IgD-negative memory B cell (primary cell): ENCODE measurements around the gene ACLY. TPM values are rescaled to one million over a fixed set of nuclear protein-coding genes. Genes with fewer than 3 reads are reported as not detected.

ENCODE experiments used
- H3K27ac Mint-ChIP-seq, 3 donors: one replicate each; pipeline ENCODE4 v1.8.0; 2020 to 2022; ENCODE audit warnings: mild to moderate bottlenecking in 3 of 3, mixed read lengths in 3 of 3, moderate library complexity in 1 of 3
- H3K27me3 Mint-ChIP-seq: one replicate; pipeline ENCODE4 v1.8.0; 2021; ENCODE audit warnings: mixed read lengths
- H3K36me3 Mint-ChIP-seq: one replicate; pipeline ENCODE4 v1.8.0; 2020; ENCODE audit warnings: mild to moderate bottlenecking, mixed read lengths
- H3K4me1 Mint-ChIP-seq, 3 donors: one replicate each; pipeline ENCODE4 v1.8.0; 2020 to 2022; ENCODE audit warnings: mixed read lengths in 3 of 3, mild to moderate bottlenecking in 1 of 3
- H3K4me3 Mint-ChIP-seq, 4 donors: one replicate each; pipeline ENCODE4 v1.8.0; 2020 to 2022; ENCODE audit warnings: mild to moderate bottlenecking in 4 of 4, mixed read lengths in 4 of 4, moderate library complexity in 3 of 4
- H3K9me3 Mint-ChIP-seq, 3 donors: one replicate each; pipeline ENCODE4 v1.8.0; 2020 to 2021; ENCODE audit warnings: mixed read lengths in 3 of 3, mild to moderate bottlenecking in 1 of 3
- polyA plus RNA-seq: library from polyadenylated mRNA; unstranded; fragments of 300-500 nt; fragmentation: Illumina TruSeq; gene quantifications from one replicate; pipeline ENCODE4 v1.2.3, GENCODE V29; 2021

ACLY gene
- polyA plus RNA-seq, 1 donor from 2014 or later, result 52.9 TPM

DNA sequence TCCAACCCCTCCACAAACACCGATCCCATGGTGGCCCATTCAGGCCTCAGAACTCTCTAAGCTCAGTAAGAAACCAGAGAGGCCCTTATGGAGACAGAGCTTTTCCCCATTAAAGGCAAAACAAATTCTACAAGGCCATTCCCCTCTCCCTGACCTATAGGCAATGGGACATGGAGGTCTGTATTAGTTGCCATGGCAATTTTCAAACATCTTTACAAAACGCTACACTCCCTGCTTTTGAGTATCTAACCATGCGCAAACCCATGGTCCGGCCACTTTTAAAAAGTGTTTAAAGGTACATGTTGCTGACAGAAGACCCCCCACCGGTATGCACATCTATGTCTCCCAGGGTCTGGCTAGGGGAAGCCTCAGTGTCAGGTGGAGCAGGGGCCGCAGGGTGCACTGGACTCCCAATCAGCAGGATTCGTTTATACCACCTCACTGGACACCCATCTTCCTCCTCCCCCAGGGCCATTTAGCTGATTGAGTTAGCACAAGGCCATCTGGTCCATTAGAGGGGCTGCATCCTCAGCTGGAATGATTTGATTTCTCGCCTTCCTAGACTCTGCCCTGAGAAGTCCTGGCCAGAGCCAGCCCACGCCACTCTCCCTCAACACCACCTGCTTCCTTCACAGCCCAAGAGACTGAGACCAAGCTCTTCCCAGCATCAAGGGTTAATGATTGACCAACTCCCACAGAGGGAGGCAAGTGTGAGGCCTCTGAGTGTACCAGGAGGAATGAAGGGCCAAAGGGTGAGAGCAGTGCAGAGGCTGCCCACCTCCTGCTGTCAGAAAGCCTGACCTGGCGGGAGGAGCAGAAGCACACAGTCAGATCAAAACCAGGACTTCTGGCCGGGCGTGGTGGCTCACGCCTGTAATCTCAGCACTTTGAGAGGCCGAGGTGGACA, 10.9 kb downstream of the ACLY start:
- Mint-ChIP-seq H3K4me3 (no peak overlapping the region), H3K27ac (no peak overlapping the region), H3K27me3 (no peaks in the 10 kb centered on the region), H3K36me3 (peaks cover 2% of the 10 kb centered on the region), H3K4me1 (peaks cover 0 to 1% (median 0%) of the 10 kb centered on the region in 3 donors), H3K9me3 (no peaks in the 10 kb centered on the region)

DNA sequence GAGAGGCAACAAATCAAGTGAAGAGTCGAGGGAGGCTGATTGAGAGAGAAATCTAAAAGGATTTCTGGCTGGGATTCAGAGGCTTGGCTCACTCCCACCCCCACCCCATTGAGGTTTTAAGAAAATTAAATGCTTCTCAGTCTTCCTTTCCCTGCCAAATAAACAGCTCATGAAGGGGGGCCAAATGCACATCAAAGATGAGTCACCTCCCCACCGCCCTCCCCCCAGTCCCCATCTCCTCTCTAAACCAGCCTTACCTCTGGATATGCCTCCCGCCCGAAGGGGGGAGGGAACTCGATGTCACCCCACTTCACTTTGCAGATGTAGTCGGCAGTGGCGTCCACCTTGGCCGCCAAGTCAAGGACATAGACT, 11.6 kb downstream of the ACLY start:
- Mint-ChIP-seq H3K27me3 (no peaks in the 10 kb centered on the region), H3K36me3 (peaks cover 2% of the 10 kb centered on the region), H3K9me3 (no peaks in the 10 kb centered on the region), H3K4me3 (no peak overlapping the region), H3K27ac (no peak overlapping the region), H3K4me1 (peaks cover 0 to 1% (median 0%) of the 10 kb centered on the region in 3 donors)

DNA sequence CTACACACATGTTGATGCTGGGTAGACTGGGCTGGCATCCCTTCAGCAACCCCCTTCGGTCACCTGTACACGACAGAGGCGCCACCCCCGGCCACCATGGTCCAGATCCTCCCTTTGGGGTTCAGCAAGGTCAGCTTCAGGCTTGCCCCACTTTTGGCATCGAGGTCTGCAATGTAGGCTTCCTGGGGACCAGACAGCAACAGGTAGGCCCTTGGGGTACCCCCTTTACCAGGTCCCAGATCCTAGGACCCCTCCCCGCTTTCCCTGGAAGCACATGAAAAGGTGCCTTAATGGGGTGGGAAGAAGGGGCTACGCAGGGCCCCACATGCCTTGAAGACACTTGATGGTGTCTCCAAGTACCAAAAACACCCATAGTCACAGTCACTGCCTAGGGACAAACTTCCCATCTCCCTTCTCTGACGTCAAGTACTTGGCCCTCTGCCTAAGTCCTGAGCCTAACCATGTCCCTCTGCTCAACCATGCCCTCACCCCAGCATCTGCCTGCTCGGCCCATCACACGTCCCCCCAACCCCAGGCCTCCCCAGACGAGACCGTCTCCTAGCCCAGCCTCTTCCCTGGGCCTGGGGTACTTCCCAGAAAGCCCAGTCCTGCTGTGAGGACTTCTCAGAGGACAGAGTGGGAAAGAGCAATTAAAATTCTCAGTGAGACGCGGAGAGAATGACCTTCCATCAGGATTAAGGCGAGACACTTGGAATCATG, 12.1 kb downstream of the ACLY start:
- peak overlapping the region in 1 of 4 donors; percentile 63 for H3K4me3 Mint-ChIP-seq
- H3K9me3 Mint-ChIP-seq, result no peaks in the 10 kb centered on the region
- peaks cover 2% of the 10 kb centered on the region for H3K36me3 Mint-ChIP-seq
- H3K4me1 Mint-ChIP-seq, result peaks cover 0 to 1% (median 0%) of the 10 kb centered on the region in 3 donors
- no peak overlapping the region for H3K27ac Mint-ChIP-seq
- H3K27me3 Mint-ChIP-seq, result no peaks in the 10 kb centered on the region

DNA sequence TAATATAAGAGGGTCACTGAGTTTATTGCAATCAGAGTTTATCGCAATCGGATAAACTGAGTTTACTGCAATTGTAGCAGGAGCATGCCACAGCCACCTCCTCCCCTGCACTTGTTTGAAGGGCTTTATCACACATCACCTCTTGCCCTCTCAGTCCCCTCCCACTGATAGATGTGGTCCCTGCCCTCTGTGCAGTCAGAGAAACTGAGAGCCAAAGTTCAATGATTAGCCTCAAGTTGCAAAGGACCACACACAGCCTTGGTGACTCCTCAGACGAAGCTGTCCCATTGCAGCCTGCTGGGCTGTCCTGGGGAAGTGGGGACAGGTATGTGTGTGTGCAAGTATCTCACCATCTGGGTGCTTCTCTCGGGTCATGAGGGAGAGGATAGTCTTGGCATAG, 13.6 kb downstream of the ACLY start:
- Mint-ChIP-seq H3K4me3 (no peak overlapping the region), H3K9me3 (no peaks in the 10 kb centered on the region), H3K36me3 (peaks cover 7% of the 10 kb centered on the region), H3K4me1 (peaks cover 0 to 3% (median 0%) of the 10 kb centered on the region in 3 donors), H3K27ac (no peak overlapping the region), H3K27me3 (no peaks in the 10 kb centered on the region)

DNA sequence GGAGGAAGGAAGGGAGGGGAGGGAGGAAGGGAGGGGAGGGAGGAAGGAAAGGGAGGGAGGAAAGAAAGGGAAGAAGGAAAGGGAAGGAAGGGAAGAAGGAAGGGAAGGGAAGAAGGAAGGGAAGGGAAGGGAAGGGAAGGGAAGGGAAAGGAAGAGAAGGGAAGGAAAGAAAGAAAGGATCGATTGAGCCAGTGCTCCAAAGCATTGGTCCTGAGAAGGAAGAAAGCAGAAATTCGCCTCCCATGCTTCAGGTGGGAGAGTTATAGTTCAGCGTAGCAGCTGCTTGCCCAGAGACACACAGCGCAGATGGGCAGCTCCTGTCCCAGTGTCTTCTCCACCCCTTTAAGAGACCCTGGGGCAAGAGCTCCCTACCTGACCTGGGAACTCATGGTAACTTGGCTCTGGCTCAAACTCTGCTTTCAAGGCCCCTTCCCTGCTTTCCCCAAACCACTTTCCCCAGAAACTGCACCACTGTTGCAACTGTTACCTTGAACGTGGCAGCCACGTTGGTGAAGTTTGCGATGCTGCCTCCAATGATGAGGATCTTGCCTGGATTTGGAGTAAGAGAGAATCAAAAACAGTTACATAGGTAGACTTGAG, 14.4 kb downstream of the ACLY start:
- Mint-ChIP-seq H3K27ac (no peak overlapping the region), H3K4me3 (no peak overlapping the region), H3K9me3 (no peaks in the 10 kb centered on the region), H3K4me1 (peaks cover 0 to 1% (median 0%) of the 10 kb centered on the region in 3 donors), H3K27me3 (no peaks in the 10 kb centered on the region), H3K36me3 (peaks cover 5% of the 10 kb centered on the region)

DNA sequence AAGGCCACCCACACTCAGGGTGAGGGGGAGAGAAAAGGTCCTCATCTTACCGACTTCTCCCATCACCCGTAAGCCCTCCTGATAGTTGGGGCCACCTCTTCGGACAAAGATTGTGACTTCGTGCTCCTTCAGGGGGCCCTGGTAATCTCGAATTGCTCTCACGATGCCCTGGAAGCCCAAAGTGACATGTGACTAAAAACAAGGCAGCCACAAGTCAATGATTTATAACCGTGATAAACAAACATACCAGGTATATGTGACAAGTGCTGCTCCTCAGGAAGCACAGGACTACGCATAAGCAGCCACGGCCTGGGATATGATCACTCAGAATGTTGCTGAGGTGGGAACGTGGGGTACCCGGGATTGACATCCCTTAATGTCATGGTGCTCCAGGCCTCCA, 17.1 kb downstream of the ACLY start:
- Mint-ChIP-seq H3K27ac (no peak overlapping the region), H3K27me3 (no peaks in the 10 kb centered on the region), H3K4me1 (peaks cover 0 to 1% (median 0%) of the 10 kb centered on the region in 3 donors), H3K36me3 (peaks cover 5% of the 10 kb centered on the region), H3K4me3 (no peak overlapping the region), H3K9me3 (no peaks in the 10 kb centered on the region)

DNA sequence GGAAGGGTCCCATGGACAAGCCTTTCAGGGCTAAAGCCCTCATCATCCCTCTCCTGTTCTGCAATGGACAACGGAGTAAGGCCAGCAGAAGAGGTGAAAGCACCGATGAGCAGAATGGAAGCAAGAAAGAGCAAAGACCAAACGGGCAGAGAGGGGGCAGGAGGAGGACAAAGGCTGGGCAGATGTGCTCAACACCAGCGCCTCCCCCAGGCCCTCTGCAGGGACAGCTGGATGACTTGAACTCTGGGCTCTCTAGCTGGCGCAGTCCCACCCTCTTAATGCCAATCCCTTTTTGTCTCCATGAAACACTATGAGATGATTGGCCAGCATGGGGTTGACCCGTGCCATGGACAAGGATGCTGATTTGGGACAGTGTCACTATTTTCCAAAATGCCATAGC, 22.0 kb downstream of the ACLY start:
- peaks cover 5% of the 10 kb centered on the region for H3K36me3 Mint-ChIP-seq
- H3K27me3 Mint-ChIP-seq, result no peaks in the 10 kb centered on the region
- peaks cover 0 to 2% (median 1%) of the 10 kb centered on the region in 3 donors for H3K4me1 Mint-ChIP-seq
- H3K27ac Mint-ChIP-seq, result no peak overlapping the region
- H3K9me3 Mint-ChIP-seq, result no peaks in the 10 kb centered on the region
- no peak overlapping the region for H3K4me3 Mint-ChIP-seq

DNA sequence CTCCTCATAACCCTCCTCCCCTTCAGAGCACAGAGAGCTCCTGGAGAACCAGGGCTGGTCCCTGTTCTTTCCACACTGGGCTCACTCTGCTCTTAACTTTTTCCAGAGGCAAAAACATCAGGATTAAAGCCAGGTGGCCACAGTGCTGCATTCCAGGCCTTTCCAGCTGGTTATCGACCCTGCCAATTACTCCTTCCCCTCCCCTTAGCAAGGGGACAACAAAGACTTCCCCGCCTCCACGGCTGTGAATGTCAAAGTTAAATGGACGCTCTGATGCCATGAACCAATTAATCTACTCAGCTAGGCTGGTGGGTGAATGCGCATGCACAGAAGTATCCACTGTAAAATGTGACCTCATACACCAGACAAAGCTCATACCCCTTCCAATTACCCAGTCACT, 23.1 kb downstream of the ACLY start:
- Mint-ChIP-seq H3K4me1 (peaks cover 0 to 2% (median 0%) of the 10 kb centered on the region in 3 donors), H3K4me3 (no peak overlapping the region), H3K9me3 (no peaks in the 10 kb centered on the region), H3K27ac (peak overlapping the region in 1 of 3 donors; percentile 53), H3K27me3 (no peaks in the 10 kb centered on the region), H3K36me3 (peaks cover under 1% of the 10 kb centered on the region)

DNA sequence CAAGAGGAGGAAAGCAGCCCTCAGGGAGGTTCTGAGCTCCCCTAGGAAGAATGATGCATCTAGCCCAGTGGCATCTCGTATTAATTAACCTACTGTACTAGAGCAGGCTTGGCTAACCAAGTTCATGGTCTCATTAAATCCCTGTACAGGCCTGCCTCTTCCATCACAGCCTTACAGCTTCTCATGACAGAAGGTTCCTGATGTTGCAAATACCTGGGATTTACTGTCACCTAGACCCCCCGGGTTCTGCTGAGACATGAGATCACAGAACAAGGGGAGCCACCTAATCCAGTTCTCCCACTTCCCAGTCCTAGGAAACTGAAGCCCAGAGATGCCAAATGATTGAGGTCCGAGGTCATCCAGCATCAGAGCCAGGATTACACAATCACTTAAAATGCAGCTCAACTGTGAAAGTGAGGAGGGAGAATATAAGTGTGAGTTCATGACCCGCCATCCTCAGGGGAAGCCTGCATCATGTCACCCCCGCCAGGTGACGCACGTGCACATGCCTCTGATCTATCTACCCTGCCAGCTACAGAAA, 23.9 kb downstream of the ACLY start:
- H3K9me3 Mint-ChIP-seq, result no peaks in the 10 kb centered on the region
- peaks cover 0 to 2% (median 0%) of the 10 kb centered on the region in 3 donors for H3K4me1 Mint-ChIP-seq
- H3K27me3 Mint-ChIP-seq, result no peaks in the 10 kb centered on the region
- no peak overlapping the region for H3K4me3 Mint-ChIP-seq
- peak overlapping the region in 1 of 3 donors; percentile 53 for H3K27ac Mint-ChIP-seq
- H3K36me3 Mint-ChIP-seq, result no peaks in the 10 kb centered on the region

DNA sequence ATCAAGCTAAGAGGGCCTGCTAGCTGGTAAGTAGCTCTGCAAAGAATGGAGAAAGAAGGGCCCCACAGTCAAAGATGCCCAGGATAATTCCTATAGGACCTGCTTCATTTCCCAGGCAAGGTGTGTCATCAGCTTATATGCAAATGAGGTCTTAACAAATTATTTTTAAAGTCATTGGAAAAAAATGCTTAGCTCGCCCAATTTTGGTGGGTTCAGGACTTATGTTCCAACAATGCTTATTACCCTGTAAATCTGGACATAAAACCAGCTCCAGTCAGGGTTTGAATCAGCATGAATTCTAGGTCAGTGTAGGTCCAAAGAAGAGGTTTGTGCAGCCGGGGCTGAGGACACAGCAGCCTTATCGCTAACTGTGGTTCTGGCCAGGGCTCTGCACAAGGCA, 25.4 kb downstream of the ACLY start:
- Mint-ChIP-seq H3K36me3 (no peaks in the 10 kb centered on the region), H3K4me3 (no peak overlapping the region), H3K9me3 (no peaks in the 10 kb centered on the region), H3K27me3 (no peaks in the 10 kb centered on the region), H3K27ac (no peak overlapping the region), H3K4me1 (peaks cover 0 to 2% (median 0%) of the 10 kb centered on the region in 3 donors)

DNA sequence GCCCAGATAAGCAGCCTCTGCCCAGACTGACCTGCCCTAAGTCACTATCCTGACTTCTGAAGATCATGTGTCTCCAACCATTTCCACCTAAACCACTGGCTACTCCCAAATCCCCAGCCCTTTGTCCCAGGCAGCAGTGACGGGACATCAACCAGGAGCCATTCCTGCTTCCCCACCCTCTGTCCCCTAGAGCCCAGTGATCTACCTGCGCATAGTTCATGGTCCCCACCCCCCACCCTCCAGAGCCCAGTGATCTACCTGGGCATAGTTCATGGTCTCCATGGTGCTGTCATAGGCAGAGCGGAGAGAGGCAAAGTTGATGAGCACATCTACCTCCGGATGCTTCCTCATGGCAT, 26.8 kb downstream of the ACLY start:
- Mint-ChIP-seq H3K9me3 (no peaks in the 10 kb centered on the region), H3K36me3 (no peaks in the 10 kb centered on the region), H3K4me3 (no peak overlapping the region), H3K27me3 (no peaks in the 10 kb centered on the region), H3K27ac (no peak overlapping the region), H3K4me1 (peaks cover 0 to 2% (median 0%) of the 10 kb centered on the region in 3 donors)

DNA sequence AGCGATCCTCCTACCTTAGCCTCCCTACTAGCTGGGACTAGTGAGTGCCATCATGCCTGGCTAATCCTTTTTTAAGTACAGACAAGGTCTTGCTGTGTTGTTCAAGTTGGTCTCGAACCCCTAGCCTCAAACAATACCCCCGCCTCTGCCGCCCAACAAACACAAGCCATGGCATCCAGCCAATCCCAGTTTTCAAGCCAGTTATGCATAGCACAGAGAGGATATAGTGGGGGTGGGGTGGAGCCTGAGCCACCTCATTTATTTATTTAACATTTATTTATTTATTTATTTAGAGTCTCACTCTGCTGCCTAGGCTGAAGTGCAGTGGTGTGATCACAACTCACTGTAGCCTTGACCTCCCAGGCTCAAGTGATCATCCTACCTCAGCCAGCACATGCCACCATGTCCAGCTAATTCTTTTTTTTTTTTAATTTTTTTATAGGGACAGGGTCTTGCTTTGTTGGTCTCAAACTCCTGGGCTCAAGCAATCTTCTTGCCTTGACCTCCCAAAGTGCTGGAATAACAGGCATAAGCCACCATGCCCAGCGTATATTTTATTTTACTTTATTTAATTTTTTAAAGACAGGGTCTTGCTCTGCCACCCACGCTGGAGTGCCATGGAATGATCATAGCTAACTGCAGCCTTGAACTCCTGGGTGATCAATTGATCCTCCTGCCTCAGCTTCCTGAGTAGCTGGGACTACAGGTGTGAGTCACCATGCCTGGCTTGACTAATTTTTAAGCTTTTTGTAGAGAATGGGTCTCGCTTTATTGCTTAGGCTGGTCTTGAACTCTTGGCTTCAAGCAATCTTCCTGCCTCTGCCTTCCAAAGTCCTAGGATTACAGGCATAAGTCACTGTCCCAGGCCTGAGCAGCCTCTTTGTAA, 27.4 kb downstream of the ACLY start:
- Mint-ChIP-seq H3K4me3 (no peak overlapping the region), H3K27me3 (no peaks in the 10 kb centered on the region), H3K9me3 (no peaks in the 10 kb centered on the region), H3K27ac (no peak overlapping the region), H3K36me3 (no peaks in the 10 kb centered on the region), H3K4me1 (peaks cover 0 to 2% (median 0%) of the 10 kb centered on the region in 3 donors)

DNA sequence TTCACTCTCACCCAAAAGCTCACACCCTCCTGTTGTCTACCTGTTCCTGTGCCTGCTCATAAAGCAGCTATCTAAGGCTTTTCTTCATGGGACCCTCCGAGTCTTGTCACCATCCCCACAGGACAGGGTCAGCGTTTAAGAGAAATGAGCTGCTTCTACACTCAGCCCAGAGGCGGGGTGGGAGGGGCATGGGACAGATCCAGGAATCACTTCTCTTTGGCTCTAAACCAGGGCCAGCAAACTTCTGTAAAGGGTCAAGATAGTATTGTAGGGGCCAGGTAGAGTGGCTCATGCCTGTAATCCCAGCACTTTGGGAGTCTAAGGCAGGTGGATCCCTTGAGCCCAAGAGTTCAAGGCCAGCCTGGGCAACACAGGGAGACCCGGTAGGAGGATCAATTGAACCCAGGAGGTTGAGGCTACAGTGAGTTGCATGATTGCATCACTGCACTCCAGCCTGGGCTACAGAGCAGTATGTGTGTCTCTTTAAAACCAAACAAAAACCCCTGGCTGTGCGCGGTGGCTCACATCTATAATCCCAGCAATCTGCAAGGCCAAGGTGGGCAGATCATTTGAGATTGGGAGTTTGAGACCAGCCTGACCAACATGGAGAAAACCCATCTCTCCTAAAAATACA, 30.3 kb downstream of the ACLY start:
- Mint-ChIP-seq H3K4me3 (no peak overlapping the region), H3K36me3 (peaks cover 3% of the 10 kb centered on the region), H3K27me3 (no peaks in the 10 kb centered on the region), H3K9me3 (no peaks in the 10 kb centered on the region), H3K27ac (no peak overlapping the region), H3K4me1 (no peaks in the 10 kb centered on the region)

DNA sequence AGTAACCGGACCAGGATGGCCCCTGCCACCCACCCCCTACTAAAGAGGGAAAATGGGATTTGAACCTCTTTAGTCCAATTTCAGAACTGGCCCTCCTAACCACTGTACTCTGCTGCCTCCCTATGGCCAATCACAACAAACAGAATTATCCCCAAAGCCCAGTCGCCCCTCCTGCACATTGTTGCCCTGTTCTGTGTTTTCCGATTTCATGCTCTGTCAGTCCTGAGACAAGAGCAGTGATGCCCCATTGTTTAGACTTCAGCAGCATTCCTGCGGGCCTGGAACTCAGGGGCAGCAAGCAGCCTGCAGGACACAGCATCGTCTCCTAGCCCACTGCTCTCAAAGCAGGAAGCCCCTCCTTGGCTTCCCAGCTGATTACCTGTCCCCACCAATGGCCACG, 33.0 kb downstream of the ACLY start:
- Mint-ChIP-seq H3K4me1 (peaks cover 0 to 2% (median 0%) of the 10 kb centered on the region in 3 donors), H3K4me3 (no peak overlapping the region), H3K9me3 (no peaks in the 10 kb centered on the region), H3K27ac (no peak overlapping the region), H3K36me3 (peaks cover 3% of the 10 kb centered on the region), H3K27me3 (no peaks in the 10 kb centered on the region)
